ENCODE results near the gene PCDH9. TPM values are rescaled to one million over a fixed set of nuclear protein-coding genes. Genes with fewer than 3 reads are reported as not detected.

PCDH9 gene
- total and polyA plus RNA-seq, 12 donors = 2.9 to 32.0 (median 15.4) TPM

- Histone ChIP-seq H3K4me3 (no peak overlapping the region), H3K36me3 (no peaks in the 10 kb centered on the region), H3K4me1 (no peaks in the 10 kb centered on the region), H3K27ac (no peak overlapping the region), H3K27me3 (no peaks in the 10 kb centered on the region), H3K9me3 (no peaks in the 10 kb centered on the region)
- ATAC-seq (no peak), DNase-seq (no peak)
- WGBS, 2 donors = 91 to 92% methylated on average over 1 of the region's 1 CpG
- no peak for TF ChIP-seq CTCF (IDR thresholded peaks at IDR 0.05)
- intact Hi-C loops (cut with DNase I) = no loop called here
Observed at GRCh38 chr13:66585669-66586203, 644.4 kb downstream of the PCDH9 start.

GRCh38 chr13:66581675-66582074, 648.5 kb downstream of the PCDH9 start:
- Histone ChIP-seq H3K27me3 (no peaks in the 10 kb centered on the region), H3K4me3 (no peak overlapping the region), H3K36me3 (no peaks in the 10 kb centered on the region), H3K27ac (no peak overlapping the region), H3K9me3 (no peaks in the 10 kb centered on the region), H3K4me1 (no peaks in the 10 kb centered on the region)
- ATAC-seq (no peak), DNase-seq (no peak)
- TF ChIP-seq CTCF (IDR thresholded peaks at IDR 0.05) = no peak
- intact Hi-C loops (cut with DNase I) = no loop called here
- 88 to 93% methylated on average over 2 of the region's 2 CpGs for WGBS, 2 donors

GRCh38 chr13:66578305-66578704, 651.8 kb downstream of the PCDH9 start:
- WGBS, 2 donors = 67 to 71% methylated on average over 2 of the region's 2 CpGs
- Histone ChIP-seq H3K27ac (no peak overlapping the region), H3K27me3 (no peaks in the 10 kb centered on the region), H3K4me1 (no peaks in the 10 kb centered on the region), H3K36me3 (no peaks in the 10 kb centered on the region), H3K9me3 (no peaks in the 10 kb centered on the region), H3K4me3 (no peak overlapping the region)
- DNase-seq (no peak), ATAC-seq (no peak)
- intact Hi-C loops (cut with DNase I) = no loop called here
- TF ChIP-seq CTCF (IDR thresholded peaks at IDR 0.05) = no peak

GRCh38 chr13:66577358-66577757, 652.8 kb downstream of the PCDH9 start:
- WGBS, 2 donors = 88 to 94% methylated on average over 2 of the region's 2 CpGs
- H3K36me3 ChIP-seq = no peaks in the 10 kb centered on the region
- no peaks in the 10 kb centered on the region for H3K4me1 ChIP-seq
- no peaks in the 10 kb centered on the region for H3K27me3 ChIP-seq
- intact Hi-C loops (cut with DNase I) = no loop called here
- H3K9me3 ChIP-seq = no peaks in the 10 kb centered on the region
- H3K4me3 ChIP-seq = no peak overlapping the region
- no peak for DNase-seq
- no peak overlapping the region for H3K27ac ChIP-seq
- no peak for TF ChIP-seq CTCF (IDR thresholded peaks at IDR 0.05)
- ATAC-seq = no peak
